Panc1 (cell line): ENCODE measurements around the gene SUN1.
"Not testable (repeated sequence)": the region's sequence is repeated elsewhere in the genome, so short reads cannot be mapped to it uniquely, and the experiment has no call there.

Experiments used
- CTCF ChIP-seq: fragments of 450-650 bp; IDR thresholded peaks from 2 replicates; pipeline ENCODE4 v1.5.1; 2017; ENCODE audit warnings: mild to moderate bottlenecking
- POLR2AphosphoS5 ChIP-seq: IDR thresholded peaks from 2 replicates; pipeline ENCODE4 v1.6.1; 2012; ENCODE audit warnings: mild to moderate bottlenecking, low read depth, low read length, moderate library complexity

- not testable (repeated sequence) for TF ChIP-seq POLR2AphosphoS5, CTCF
Observed at GRCh38 chr7:872685-873084, 40.4 kb downstream of the SUN1 start.
